Neural progenitor cell (in vitro differentiated cells): ENCODE measurements around the gene PATJ.

Source experiments
- CTCF ChIP-seq: fragments of 200-600 bp; sonication (generic); IDR thresholded peaks from 2 replicates; pipeline ENCODE4 v1.5.1; 2017; ENCODE audit warnings: antibody characterized with exemption, mild to moderate bottlenecking
- EZH2 ChIP-seq: fragments of 200-600 bp; sonication (generic); IDR thresholded peaks from 2 replicates; pipeline ENCODE4 v1.6.1; 2017; ENCODE audit warnings: antibody characterized with exemption, mild to moderate bottlenecking, moderate library complexity

- TF ChIP-seq CTCF = no peak
- no peak for TF ChIP-seq EZH2
These were observed 455.9 kb downstream of the PATJ start for GRCh38 chr1:62198069-62198780.
